Liver (tissue), 9 donors: ENCODE data around the gene N4BP2. TPM values are rescaled to one million over a fixed set of nuclear protein-coding genes. Genes with fewer than 3 reads are reported as not detected.

Experiments used
- DNase-seq: peaks from one replicate; pipeline ENCODE4 v3.0.0-alpha.2; 2017; ENCODE audit warnings: low spot score
- H3K27ac ChIP-seq, 2 donors: one replicate each; pipeline ENCODE4 v1.7.0; 2013; ENCODE audit warnings: inconsistent platforms in 2 of 2, low read length in 2 of 2, control low read depth in 1 of 2, low read depth in 1 of 2, mild to moderate bottlenecking in 1 of 2
- H3K27me3 ChIP-seq, 4 donors: one replicate each; pipeline versions ENCODE4 v1.6.1 to v1.7.0; 2013; ENCODE audit warnings: low read length in 3 of 4, inconsistent platforms in 1 of 4, mild to moderate bottlenecking in 1 of 4, moderate library complexity in 1 of 4; ENCODE audit not compliant: control insufficient read depth in 4 of 4, insufficient read depth in 4 of 4
- H3K36me3 ChIP-seq, 4 donors: one replicate each; pipeline versions ENCODE4 v1.6.1 to v1.7.0; 2013; ENCODE audit warnings: low read length in 3 of 4, mild to moderate bottlenecking in 3 of 4, low read depth in 1 of 4, moderate library complexity in 1 of 4; ENCODE audit not compliant: control insufficient read depth in 4 of 4, insufficient read depth in 3 of 4
- H3K4me1 ChIP-seq, 4 donors: one replicate each; pipeline versions ENCODE4 v1.6.1 to v1.7.0; 2013; ENCODE audit warnings: low read length in 3 of 4, mild to moderate bottlenecking in 3 of 4, moderate library complexity in 1 of 4; ENCODE audit not compliant: control insufficient read depth in 4 of 4, insufficient read depth in 4 of 4
- H3K4me3 ChIP-seq, 3 donors: one replicate each; pipeline versions ENCODE4 v1.6.1 to v1.7.0; 2013; ENCODE audit warnings: low read length in 3 of 3, control low read depth in 1 of 3, low read depth in 1 of 3, mild to moderate bottlenecking in 1 of 3
- H3K9ac ChIP-seq, 2 donors: one replicate each; pipeline ENCODE4 v1.7.0; 2013; ENCODE audit warnings: low read length in 2 of 2, mild to moderate bottlenecking in 2 of 2, moderate library complexity in 2 of 2, control low read depth in 1 of 2, low read depth in 1 of 2
- H3K9me3 ChIP-seq, 4 donors: one replicate each; pipeline versions ENCODE4 v1.6.1 to v1.7.0; 2013; ENCODE audit warnings: low read length in 3 of 4; ENCODE audit not compliant: control insufficient read depth in 4 of 4
- FOXA2 ChIP-seq: IDR thresholded peaks from 2 replicates; pipeline ENCODE4 v1.6.1; 2016; ENCODE audit warnings: antibody characterized with exemption
- WGBS: extraction: QIAGEN DNeasy Blood & Tissue Kit; methylation state at CpG from one replicate; pipeline ENCODE4 v1.1.7; 2013; 5-methylcytosine and 5-hydroxymethylcytosine counted together
- polyA plus RNA-seq, 2 donors: library from polyadenylated mRNA; stranded (reverse) in 1 of 2; unstranded in 1 of 2; fragments of 200-250 nt in 1 of 2; fragments of >200 nt in 1 of 2; fragmentation: Nextera tagmentation in 1 of 2; extraction: Ambion mirVana in 1 of 2; gene quantifications; one replicate each; pipeline versions ENCODE4 v1.2.1 to v1.2.3, GENCODE V29; 2013 to 2015
- total RNA-seq, 2 donors: library from RNA; depleted of rRNA; stranded (reverse); fragments of >200 nt; gene quantifications; one replicate each; pipeline ENCODE4 v1.2.3, GENCODE V29; 2014
- TF ChIP-seq, protein P1 (sequence below): IDR thresholded peaks from 2 replicates; pipeline ENCODE4 v1.6.1; 2016; ENCODE audit warnings: antibody characterized with exemption
- TF ChIP-seq, protein P2 (sequence below): fragments of 150-350 bp; IDR thresholded peaks from 2 replicates; pipeline ENCODE4 v1.5.1; 2017; ENCODE audit warnings: improper control_type of control experiment, low read depth, low read length; ENCODE audit not compliant: missing input control
- TF ChIP-seq, protein P3 (sequence below): IDR thresholded peaks from 2 replicates; pipeline ENCODE4 v1.6.1; 2016; ENCODE audit warnings: antibody characterized with exemption
- donor health status: healthy.
- donor health status: healthy.
- donor health status: healthy.
- donor health status: healthy.
- donor health status: healthy.

The N4BP2 gene
- total and polyA plus RNA-seq, 4 donors = 2.3 to 19.9 (median 11.0) TPM

DNA sequence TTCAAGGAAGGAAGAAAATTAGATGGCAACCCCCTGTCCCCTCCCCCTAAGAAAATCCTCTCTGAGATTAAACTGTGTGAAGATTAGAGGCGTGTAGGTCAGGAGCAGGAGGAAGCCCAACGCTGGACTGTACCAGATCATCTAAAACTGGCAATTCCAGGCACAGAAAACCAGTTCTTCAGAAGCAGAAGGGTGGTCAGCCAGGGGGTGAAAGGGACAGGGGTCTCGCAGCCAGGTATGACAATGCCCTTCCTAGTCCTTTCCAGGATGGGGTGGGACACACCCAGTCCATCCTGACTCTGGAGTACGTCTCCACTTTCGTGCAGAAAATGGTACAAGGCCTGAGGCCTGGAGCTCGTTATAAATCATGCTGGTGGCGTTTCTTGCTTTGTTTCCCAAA, 136.9 kb downstream of the N4BP2 start:
- Histone ChIP-seq H3K36me3 (no peaks in the 10 kb centered on the region), H3K9ac (no peak overlapping the region), H3K27me3 (no peaks in the 10 kb centered on the region), H3K4me1 (peaks cover 0 to 15% (median 6%) of the 10 kb centered on the region in 4 donors), H3K4me3 (no peak overlapping the region), H3K9me3 (no peaks in the 10 kb centered on the region), H3K27ac (no peak overlapping the region)
- WGBS = 88% methylated on average over 7 of the region's 7 CpGs
- DNase-seq = no peak
- TF ChIP-seq, protein P1, sequence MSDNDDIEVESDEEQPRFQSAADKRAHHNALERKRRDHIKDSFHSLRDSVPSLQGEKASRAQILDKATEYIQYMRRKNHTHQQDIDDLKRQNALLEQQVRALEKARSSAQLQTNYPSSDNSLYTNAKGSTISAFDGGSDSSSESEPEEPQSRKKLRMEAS = no peak
- TF ChIP-seq, protein P2, sequence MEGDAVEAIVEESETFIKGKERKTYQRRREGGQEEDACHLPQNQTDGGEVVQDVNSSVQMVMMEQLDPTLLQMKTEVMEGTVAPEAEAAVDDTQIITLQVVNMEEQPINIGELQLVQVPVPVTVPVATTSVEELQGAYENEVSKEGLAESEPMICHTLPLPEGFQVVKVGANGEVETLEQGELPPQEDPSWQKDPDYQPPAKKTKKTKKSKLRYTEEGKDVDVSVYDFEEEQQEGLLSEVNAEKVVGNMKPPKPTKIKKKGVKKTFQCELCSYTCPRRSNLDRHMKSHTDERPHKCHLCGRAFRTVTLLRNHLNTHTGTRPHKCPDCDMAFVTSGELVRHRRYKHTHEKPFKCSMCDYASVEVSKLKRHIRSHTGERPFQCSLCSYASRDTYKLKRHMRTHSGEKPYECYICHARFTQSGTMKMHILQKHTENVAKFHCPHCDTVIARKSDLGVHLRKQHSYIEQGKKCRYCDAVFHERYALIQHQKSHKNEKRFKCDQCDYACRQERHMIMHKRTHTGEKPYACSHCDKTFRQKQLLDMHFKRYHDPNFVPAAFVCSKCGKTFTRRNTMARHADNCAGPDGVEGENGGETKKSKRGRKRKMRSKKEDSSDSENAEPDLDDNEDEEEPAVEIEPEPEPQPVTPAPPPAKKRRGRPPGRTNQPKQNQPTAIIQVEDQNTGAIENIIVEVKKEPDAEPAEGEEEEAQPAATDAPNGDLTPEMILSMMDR = no peak

DNA sequence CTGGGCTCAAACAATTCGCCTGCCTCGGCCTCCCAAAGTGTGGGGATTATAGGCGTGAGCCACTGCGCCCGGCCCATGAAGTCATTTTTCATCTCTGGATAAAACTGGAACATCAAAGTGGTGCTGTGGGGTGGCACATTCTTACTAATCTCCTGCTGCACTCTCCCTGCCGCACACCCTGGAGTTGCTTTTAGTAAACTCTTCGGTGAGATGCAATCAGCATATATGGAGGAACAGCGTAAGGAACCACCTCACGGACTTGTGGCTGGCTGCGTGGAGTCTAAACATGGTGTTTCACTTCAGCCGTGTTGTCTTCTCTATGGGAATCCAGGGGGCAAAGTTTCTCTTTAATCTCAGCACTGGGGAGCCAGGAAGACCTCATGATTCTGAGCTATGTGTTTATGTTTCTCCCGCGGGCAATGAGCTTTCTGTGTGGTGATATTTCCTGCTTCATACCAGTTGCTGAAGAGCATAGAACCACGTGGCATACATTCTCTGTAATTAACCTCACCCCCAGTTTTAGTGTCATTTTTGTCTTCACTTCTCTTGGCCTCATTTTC, 138.0 kb downstream of the N4BP2 start:
- 63% methylated on average over 14 of the region's 14 CpGs for WGBS
- Histone ChIP-seq H3K4me3 (no peak overlapping the region), H3K27ac (no peak overlapping the region), H3K9me3 (no peaks in the 10 kb centered on the region), H3K27me3 (no peaks in the 10 kb centered on the region), H3K9ac (peak overlapping the region in 1 of 2 donors; percentile 29), H3K4me1 (peaks cover 0 to 15% (median 6%) of the 10 kb centered on the region in 4 donors), H3K36me3 (no peaks in the 10 kb centered on the region)
- DNase-seq = no peak
- TF ChIP-seq FOXA2 = no peak
- TF ChIP-seq, protein P2 = no peak
- TF ChIP-seq, protein P3, sequence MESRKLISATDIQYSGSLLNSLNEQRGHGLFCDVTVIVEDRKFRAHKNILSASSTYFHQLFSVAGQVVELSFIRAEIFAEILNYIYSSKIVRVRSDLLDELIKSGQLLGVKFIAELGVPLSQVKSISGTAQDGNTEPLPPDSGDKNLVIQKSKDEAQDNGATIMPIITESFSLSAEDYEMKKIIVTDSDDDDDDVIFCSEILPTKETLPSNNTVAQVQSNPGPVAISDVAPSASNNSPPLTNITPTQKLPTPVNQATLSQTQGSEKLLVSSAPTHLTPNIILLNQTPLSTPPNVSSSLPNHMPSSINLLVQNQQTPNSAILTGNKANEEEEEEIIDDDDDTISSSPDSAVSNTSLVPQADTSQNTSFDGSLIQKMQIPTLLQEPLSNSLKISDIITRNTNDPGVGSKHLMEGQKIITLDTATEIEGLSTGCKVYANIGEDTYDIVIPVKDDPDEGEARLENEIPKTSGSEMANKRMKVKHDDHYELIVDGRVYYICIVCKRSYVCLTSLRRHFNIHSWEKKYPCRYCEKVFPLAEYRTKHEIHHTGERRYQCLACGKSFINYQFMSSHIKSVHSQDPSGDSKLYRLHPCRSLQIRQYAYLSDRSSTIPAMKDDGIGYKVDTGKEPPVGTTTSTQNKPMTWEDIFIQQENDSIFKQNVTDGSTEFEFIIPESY = no peak

DNA sequence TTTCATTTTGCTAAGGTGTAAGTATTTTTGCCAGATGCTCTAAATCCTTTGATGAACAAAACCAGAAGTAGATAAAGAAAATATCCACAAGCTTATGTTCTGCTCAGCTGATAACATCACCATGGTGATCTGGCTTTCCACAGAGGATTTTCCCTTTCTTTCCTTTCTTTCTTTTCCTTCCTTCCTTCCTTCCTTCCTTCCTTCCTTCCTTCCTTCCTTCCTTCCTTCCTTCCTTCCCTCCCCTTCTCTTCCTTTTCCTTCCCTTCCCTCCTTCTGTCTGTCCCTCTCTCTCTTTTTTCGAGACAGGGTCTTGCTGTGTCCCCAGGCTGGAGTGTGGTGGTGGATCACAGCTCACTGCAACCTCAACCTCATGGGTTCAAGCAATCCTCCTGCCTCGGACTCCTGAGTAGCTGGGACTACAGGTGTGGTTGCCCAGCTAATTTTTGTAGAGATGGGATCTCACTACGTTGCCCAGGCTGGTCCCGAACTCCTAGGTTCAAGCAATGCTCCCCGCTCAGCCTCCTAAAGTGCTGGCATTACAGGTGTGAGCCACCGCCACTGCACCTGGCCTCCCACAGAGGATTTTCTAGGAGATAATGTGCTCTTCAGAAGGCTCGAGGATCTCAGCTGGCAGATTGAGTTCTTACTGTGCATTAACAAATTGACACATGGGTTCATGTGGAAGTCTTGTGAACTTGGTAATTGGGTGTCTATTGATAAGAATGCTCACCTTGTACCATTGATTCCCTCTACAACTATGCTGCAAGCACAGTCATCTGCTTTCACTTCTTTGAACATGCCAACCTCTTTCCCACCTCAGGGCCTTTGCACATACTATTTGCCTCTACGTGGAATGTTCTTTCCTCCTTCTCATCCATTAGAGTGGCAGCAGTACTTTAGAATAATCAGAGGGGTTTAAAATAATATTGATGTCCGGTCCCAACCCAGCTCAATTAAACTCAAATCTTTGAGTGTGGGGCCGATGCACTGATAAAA, 138.8 kb downstream of the N4BP2 start:
- no peak overlapping the region for H3K27ac ChIP-seq
- H3K9me3 ChIP-seq = no peaks in the 10 kb centered on the region
- H3K9ac ChIP-seq = no peak overlapping the region
- no peak for DNase-seq
- H3K4me1 ChIP-seq = peaks cover 0 to 15% (median 4%) of the 10 kb centered on the region in 4 donors
- WGBS = 95% methylated on average over 10 of the region's 10 CpGs
- H3K36me3 ChIP-seq = no peaks in the 10 kb centered on the region
- TF ChIP-seq, protein P3 = no peak
- H3K4me3 ChIP-seq = no peak overlapping the region
- no peaks in the 10 kb centered on the region for H3K27me3 ChIP-seq
